ENCODE measurements around the gene MMD2. TPM values are rescaled to one million over a fixed set of nuclear protein-coding genes. Genes with fewer than 3 reads are reported as not detected.

Gene MMD2
- total RNA-seq, 1 donor, result not detected

- no peak for DNase-seq (ENCODE audit: low read depth in 2 of 3, low spot score in 2 of 3)
Measured at GRCh38 chr7:4959893-4960292, 906 bp upstream of the MMD2 start.

GRCh38 chr7:4959306-4959705, 319 bp upstream of the MMD2 start:
- DNase-seq (ENCODE audit: low read depth in 2 of 3, low spot score in 2 of 3), result no peak

DNA sequence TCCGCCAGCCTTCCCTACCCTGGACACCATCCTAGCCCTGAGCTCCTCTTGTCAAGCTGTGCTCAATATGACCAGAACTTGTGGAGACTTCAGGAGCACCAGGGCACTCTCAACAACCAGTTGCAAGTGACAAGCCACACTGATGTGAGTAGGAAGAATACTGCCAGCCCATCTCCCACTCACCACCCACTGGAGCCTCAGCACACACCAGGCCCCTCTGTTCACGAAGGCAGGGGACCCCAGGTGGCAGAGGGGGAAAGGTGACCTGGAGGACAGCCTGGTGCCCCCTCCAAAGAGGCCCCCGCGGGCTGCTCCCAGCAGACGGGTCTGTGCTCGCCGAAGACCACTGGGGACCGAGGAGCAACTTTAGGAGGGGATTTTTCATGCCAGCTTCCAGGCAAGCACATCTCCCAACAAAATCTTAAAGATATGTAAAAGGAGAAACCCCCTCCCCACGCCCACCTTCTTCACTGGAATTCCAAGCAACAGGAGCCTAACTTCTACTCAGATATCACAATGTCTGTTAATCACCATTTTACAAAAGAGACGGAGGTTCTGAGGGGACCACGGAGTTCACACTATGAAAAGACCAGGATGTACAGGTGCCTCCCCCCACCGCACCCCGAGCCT, 1.0 kb downstream of the MMD2 start:
- DNase-seq (ENCODE audit: low read depth in 2 of 3, low spot score in 2 of 3), result peak in 1 of 3 donors; percentile 7

DNA sequence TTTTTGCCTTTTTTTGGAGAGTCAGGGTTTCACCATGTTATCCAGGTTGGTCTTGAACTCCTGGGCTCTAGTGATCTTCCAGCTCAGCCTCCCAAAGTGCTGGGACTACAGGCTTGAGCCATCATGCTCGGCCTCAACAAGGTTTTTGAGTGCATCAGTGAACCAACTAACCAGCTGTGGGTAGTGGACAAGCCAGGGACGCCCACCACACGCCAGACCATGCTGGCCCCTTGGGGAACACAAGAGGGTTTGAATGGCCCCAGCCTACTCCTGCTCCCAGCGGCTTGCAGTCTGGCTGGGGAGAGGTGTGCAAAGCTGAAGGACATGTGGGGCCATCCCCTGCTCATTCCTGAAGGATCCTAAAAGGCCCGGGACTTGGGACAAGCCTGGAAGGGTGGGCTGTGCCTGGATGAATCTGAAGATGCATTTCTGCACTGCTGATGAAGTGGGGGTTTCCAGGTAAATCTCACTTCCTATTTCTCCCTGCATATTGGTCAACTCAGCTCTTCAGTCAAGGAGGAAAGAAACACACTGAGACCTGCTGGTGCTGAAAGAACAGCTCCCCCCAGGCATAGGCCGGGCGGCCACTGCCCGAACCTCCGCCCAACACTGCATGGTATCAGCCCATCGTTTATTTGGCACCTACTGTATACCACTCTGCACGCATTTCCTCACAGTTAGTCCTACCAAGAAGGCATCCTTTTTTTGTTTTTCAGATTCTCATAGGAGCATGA, 6.9 kb downstream of the MMD2 start:
- DNase-seq (ENCODE audit: low read depth in 2 of 3, low spot score in 2 of 3), result peak in 2 of 3 donors; percentile 29 to 50

- DNase-seq (ENCODE audit: low read depth in 2 of 3, low spot score in 2 of 3), result no peak
Measured at GRCh38 chr7:4951304-4951703, 7.7 kb downstream of the MMD2 start.

DNA sequence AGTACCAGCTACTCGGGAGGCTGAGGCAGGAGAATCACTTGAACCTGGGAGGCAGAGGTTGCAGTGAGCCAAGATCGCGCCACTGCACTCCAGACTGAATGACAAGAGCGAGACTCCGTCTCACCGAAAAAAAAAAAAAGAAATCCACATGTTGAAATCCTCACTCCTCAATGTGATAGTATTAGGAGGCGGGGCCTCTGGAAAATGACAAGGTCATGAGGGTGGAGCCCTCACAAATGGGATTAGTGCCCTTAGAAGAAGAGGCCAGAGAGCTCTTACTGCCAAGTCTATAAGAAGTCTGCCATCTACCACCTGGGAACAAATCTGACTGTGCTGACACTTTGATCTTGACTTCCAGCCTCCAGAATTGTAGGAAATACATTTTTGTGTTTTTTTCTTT, 10.6 kb downstream of the MMD2 start:
- no peak for DNase-seq (ENCODE audit: low read depth in 2 of 3, low spot score in 2 of 3)

- DNase-seq (ENCODE audit: low read depth in 2 of 3, low spot score in 2 of 3), result no peak
Measured at GRCh38 chr7:4945949-4946348, 13.0 kb downstream of the MMD2 start.

- DNase-seq (ENCODE audit: low read depth in 2 of 3, low spot score in 2 of 3), result no peak
Measured at GRCh38 chr7:4944939-4945338, 14.0 kb downstream of the MMD2 start.

- no peak for DNase-seq (ENCODE audit: low read depth in 2 of 3, low spot score in 2 of 3)
Measured at GRCh38 chr7:4943297-4943696, 15.7 kb downstream of the MMD2 start.

GRCh38 chr7:4939971-4940728, 18.8 kb downstream of the MMD2 start:
- DNase-seq (ENCODE audit: low read depth in 2 of 3, low spot score in 2 of 3), result no peak

- DNase-seq (ENCODE audit: low read depth in 2 of 3, low spot score in 2 of 3), result no peak
Measured at GRCh38 chr7:4937411-4937810, 21.6 kb downstream of the MMD2 start.

DNA sequence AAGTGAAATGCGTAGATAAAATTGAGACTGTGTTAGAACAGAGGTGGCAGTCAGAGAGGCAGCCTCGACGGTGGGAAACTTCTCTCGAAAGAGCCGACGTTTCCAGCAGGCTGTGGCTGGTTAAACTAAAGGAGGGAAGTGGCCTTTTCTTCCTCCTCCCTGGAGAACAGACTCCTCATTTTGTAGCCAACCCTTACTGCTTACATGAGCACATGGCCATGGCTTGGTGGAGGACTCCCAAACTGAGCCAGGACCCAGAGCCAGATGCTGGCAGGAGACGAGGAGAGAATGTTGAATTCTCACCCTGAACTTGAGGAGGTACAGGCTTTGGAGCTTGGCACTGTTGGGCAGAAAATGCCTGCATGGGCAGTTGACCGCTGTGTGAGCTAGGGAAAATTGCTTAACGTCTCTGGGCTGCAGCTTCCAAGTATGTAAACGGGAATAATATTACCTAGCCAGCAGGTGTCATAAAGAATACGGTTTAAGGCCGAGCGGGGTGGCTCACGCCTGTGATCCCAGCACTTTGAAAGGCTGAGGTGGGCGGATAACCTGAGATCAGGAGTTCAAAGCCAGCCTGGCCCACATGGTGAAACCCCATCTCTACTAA, 24.5 kb downstream of the MMD2 start:
- no peak for DNase-seq (ENCODE audit: low read depth in 2 of 3, low spot score in 2 of 3)

DNA sequence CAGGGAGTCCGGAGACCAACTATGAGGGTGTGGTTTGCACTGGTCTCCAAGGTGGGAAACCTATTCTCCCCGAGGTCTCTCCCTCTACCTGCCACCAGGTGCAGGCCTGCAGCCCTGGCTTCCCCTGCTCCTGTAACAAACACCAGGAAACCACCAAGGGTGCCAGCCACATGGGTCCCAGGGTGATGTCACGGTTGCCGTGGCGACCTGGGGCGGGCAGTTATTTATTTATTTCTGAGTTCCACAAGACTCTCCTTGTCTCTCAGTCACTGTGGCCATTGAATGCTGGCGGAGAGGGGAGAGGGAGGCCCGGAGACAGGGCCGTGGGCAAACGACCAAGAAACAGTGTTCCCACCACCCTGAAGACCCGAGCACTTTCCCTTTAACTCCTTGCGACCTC, 27.0 kb downstream of the MMD2 start:
- peak in 2 of 3 donors; percentile 15 to 34 for DNase-seq (ENCODE audit: low read depth in 2 of 3, low spot score in 2 of 3)

DNA sequence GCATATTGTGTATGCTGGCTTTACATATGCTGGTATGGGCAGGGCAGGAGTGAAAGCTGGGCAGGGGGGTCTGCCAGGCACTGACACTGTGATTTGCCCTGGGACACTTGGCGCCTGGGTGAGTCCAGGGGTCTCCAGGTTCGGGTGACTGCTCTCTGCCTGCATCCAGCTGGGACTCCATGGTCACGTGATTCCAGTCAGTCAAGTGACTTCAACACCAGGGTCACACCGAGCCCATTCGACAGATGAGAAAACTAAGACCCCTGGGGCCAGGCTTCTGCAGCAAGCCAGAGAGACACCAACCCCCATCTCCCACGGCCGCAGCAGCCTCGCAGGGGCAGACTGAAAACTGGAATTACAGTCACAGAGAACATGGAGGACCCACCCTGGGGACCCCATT, 30.0 kb downstream of the MMD2 start:
- no peak for DNase-seq (ENCODE audit: low read depth in 2 of 3, low spot score in 2 of 3)

DNA sequence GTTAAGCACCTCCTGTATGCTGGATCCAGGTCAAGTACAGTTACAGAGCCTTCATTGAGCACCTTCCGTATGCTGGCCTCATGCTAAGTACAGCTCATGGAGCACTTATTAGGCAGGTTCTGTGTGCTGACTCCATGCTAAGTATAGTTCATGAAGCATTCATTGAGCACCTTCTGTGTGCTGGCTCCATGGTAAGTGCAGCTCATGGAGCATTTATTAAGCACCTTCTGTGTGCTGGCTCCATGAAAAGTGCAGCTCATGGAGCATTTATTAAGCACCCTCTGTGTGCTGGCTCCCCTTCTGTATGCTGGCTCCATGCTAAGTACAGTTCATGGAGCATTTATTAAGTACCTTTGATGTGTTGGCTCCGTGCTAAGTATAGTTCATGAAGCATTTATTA, 30.5 kb downstream of the MMD2 start:
- no peak for DNase-seq (ENCODE audit: low read depth in 2 of 3, low spot score in 2 of 3)

- DNase-seq (ENCODE audit: low read depth in 2 of 3, low spot score in 2 of 3), result no peak
Measured at GRCh38 chr7:4919969-4920766, 38.8 kb downstream of the MMD2 start.

- DNase-seq (ENCODE audit: low read depth in 2 of 3, low spot score in 2 of 3), result no peak
Measured at GRCh38 chr7:4916113-4916512, 42.9 kb downstream of the MMD2 start.

DNA sequence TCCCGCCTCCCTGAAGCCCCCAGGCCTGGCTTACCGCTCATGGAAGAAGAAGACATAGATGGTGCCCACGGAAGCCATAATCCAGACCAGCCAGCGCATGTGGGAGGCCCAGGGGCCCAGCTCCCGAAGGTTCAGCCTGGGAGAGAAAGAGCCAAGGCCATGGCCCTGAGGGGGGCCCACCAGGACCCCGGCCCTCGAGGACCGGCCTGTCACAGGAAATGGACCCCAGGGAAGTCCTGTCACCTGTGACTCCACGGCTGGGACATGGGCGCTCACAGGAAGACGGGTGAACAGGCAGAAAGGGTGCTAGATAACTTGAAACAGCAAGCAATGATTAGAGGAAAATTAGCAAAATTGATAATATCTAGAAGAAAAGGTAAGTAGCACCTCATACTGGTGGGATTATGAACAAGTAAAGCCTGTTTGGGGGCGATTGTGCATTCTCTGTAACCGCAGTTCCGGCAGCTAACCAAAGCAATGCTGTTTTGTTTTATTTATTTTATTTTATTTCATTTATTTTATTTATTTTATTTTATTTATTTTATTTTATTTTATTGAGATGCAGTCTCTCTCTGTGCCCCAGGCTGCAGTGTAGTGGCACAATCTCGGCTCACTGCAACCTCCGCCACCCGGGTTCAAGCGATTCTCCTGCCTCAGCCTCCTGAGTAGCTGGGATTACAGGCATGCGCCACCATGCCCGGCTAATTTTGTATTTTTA, 47.7 kb downstream of the MMD2 start:
- no peak for DNase-seq (ENCODE audit: low read depth in 2 of 3, low spot score in 2 of 3)

GRCh38 chr7:4906682-4907081, 52.3 kb downstream of the MMD2 start:
- DNase-seq (ENCODE audit: low read depth in 2 of 3, low spot score in 2 of 3), result no peak

GRCh38 chr7:4905171-4905570, 53.8 kb downstream of the MMD2 start:
- DNase-seq (ENCODE audit: low read depth in 2 of 3, low spot score in 2 of 3), result no peak
